RPMI8226 (cell line): ENCODE results near the gene LRRC74A.
"Not testable (repeated sequence)": the region's sequence is repeated elsewhere in the genome, so short reads cannot be mapped to it uniquely, and the experiment has no call there.

Experiments used
- DNase-seq: peaks from one replicate; pipeline ENCODE4 v3.0.0-alpha.2; 2015

The LRRC74A gene

DNA sequence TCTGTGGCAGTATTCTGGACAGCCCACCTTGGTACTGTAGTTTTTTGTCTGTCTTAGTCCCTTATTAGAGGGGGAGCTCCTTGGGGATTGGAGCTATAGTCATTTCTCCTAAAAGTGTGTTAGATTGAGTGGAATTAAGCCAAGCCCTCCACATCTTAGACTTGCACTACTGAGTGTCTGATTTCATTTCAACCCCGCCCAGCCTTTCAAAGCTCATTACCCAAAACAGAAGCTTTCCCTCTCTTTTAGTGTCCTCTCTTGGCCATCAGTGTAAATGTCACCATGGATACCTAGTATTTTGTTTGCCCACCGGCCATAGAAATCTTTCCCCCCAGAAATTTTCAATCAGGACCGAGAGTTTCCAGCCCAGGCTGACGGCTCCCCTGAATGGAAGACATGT lies 74.5 kb downstream of the LRRC74A start:
- DNase-seq: no peak

DNA sequence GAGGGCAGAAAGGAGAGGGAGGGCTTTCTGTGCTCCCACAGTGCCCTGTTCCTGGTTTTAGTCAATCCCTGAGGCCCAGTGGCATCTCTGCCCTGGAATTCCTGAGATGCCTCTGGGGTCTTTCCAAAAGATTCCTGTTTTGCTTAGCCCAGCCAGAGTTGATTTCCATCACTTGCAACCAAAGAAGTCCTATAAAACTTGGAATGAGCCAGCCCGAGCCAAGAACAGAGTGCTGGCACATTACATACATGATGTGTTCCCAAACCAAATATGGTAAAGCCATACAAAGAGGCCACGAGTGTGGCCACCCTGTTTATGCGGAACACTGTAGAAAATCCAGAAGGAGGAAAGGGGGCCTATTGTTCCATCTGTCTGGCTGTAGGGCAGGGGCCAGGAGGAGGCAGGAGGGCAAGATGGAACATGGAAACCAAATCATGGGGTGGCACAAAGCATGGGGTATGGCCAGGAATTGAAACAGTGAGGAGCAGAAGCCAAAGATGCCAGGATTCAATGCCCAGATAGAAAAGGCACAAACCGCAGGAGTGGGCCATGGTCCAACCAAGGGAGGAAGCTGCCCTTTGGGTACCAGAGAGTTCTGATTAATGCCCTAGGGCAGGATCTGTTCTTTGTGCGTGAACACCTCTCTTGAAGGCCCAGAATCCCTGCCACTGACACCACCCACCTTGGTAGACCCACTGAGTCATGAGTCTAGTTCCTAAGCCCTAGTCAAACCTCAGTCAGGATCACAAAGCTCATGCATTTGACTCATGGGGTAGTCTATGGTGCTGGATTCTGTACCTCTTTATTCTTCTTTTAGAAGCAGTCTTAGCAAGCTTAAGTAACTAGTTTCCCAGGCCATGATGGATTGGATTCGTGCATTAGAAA lies 75.2 kb downstream of the LRRC74A start:
- no peak for DNase-seq

DNA sequence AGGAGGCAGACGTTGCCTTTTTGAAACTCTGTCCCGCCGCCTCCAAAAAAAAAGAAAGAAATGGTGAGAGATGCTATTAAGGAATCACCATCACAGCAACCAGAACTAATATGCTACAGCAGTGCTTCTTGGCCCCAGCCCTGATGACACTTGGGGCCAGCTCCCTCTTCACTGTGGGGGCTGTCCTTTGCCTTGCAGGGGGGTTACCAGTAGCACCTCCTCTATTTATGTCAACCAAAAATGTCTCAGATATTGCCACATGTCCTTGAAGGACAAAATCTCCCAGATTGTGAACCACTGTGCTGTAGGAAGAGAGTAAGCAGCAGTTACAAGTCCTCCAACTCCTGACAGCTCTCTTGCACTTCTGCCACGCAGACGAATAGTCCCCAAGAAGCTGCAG lies 76.4 kb downstream of the LRRC74A start:
- DNase-seq: no peak

DNA sequence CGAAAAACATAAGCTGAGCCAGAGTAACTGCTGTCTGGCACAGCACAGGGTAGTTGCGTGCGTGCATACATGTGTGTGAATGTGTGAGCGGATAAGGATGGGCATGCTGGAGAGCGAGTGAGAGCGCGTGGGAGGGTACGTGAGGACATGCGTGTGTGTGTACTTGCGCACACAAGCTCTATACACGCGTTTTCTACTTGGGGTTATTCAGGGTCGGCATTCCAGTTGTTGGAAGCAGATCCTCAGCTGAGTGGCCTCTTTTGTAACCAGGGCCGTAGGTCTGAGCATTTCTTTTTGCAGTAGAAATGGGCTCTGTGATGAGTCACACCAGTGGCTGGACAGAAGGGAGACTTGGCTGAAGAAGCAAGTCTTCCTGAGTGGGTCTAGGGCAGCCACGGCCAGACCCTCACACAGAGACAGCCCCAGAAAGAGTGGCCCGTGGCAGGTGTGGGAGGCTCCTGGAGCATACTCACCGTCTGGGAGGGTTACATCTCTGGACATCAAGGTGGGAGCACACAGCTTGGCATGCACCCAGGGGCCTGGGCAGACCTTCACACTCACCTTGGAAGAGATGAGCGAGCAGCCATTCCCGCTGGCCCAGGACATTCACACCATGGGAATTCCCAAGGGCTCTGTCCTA lies 78.0 kb downstream of the LRRC74A start:
- DNase-seq: no peak

DNA sequence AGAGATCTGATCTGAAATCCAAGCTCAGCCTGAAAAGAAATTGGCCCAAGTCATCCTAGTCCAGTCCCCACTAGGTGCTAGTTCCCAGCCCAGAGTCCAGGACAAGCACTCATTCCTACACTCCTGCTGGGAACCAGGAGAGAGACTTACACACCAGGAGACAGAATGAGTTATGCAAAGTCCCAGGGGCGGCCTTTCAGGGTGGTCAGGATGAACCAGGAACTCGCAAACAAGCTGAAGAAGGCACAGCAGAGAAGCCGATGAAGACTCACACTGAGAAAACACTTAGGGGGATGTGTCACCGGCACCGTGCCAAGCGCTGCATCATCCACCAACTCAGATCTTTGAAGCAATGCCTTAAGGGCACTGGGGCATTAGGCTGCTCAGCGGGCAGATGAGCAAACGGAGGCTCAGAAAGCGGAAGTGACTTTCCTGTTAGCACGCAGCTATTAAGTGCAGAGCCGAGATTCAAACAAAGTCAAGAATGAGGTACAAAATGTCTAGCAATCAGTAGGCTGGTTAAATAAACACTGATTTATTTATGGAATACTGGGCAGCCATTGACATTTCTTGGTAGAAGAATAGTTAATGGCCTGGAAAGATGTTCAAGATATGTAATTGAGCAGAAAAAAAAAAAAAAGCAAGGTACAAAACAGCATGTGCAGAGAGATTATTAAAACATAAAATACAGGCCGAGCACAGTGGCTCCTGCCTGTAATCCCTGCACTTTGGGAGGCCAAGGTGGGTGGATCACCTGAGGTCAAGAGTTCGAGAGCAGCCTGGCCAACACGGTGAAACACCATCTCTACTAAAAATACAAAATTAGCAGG lies 78.7 kb downstream of the LRRC74A start:
- peak; percentile 93 for DNase-seq

DNA sequence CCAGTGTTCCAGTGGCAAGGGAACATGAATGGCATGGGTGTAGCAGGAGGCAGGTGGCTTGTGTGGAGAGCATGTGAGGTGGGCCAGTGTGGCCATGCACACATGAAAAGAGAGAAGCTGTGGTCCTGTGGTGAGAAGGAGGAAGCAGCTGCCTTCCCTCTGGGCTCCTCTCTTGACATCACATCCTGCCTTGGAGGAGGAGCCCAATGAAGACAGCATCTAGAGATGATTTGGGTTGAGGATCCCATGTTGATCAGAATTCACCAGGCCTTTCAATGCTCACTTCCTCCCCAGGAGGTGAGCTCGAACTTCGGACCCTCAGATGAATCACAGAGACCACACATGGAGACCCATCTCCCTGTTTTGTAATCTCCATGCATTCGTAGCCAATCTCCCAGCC lies 82.6 kb downstream of the LRRC74A start:
- peak; percentile 37 for DNase-seq

DNA sequence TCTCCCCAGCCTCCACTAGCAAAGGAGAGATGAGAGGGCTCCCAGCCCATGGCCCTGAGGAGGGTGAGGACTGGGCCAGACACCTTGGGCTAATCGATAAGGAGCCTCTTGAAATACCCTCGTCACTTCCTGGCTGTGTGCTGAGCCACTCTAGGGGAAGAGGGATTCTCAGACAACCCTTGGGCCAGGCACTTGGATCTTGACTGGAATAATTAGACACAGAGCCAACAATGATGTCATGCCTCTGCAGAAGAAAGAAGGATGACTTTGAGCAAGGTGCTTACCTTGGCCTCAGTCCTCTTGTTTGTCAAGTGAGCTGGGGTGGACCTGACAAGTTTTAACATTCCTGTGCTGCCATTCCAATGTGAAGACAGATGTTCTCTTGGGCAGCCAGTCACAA lies 83.1 kb downstream of the LRRC74A start:
- DNase-seq: no peak

DNA sequence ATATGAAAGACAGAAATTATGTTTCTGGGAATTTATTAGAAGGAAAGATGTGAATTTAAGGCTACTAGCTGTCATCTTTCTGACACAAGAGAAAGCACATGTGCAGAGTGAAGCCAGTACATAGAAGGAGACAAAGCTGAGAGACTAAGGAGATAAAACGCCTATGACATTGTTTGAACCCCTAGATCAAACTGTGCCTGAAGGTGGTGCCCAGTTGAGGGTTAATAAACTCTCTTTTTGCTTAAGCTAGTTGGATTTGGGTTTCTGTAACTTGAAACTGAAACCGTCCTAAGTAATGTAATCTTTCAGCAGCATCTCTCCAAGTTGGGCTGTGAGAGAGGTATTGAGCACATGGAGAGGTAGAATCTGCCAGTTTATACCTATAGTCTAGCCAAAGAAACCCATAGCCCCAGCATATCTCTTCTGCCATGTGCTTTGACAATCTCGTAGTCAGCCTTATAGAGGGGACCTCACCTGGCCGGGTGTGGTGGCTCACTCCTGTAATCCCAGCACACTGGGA lies 84.2 kb downstream of the LRRC74A start:
- peak; percentile 53 for DNase-seq

DNA sequence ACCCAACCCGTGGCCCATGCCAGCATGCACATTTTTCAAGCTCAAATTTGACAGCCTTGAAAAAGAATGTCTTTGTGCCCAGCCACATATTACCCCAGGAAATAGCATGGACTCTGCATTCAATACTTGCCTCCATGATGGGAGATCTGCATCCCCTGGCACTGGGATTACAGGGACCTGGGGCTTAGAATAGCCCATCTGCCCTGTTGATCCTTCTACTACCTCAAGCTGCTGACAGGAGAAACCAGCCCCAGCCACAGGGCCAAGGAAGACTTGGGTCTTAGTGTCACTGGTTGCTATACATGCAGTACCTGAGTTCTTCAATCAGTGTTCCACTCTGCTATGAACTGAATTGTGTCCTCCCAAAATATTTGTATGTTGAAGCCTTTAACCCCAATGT lies 85.3 kb downstream of the LRRC74A start:
- DNase-seq: no peak

DNA sequence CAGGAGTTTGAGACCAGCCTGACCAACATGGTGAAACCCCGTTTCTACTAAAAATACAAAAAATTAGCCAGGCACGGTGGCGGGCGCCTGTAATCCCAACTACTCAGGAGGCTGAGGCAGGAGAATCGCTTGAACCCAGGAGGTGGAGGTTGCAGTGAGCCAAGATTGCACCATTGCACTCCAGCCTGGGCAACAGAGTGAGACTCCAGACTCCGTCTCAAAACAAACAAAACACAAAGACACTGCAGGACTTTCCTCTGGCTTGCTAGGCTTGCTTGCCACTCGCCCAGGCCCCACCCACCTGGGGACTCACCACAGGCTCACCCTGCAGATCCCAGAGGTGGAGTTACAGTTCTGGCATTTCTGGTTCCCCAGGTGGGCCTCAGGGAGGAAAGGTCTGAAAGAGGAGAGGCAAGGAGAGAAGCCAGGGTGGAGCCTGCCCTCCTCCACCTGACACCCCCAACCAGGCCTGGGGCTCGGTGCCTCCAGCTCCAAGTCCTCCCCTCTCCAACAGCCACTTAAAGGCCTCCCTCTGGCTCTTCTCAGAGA lies 88.4 kb downstream of the LRRC74A start:
- not testable (repeated sequence) for DNase-seq

DNA sequence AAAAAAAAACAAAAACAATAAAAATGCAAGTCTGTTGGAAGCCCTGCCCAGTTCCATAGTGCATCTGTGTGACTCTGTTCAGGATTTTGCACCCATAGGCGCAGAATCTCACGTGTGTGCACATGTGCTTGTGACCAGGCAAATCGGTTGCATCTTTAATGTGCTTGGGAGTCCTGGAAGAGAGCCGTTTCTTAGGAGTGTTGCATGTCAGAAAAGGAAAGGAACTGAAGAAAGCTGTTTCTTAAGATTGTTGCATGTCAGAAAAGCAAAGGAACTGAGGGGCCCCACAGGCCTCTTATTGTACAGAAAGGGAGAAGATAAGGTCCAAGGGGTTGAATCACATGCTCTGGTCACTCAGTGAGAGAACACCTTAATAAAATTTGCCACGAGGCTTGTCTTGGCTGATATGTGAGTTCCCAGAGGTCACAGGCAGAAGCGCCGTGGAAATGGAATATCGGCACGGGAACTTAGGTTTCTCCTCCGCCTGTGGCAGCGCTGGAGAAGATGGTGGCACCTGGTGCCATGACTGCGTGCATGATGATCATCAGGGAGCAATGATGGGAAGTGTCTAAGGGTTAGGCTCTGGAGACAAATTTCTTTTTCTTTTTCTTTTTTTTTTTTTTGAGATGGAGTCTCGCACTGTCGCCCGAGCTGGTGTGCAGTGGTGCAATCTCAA lies 90.0 kb downstream of the LRRC74A start:
- no peak for DNase-seq

DNA sequence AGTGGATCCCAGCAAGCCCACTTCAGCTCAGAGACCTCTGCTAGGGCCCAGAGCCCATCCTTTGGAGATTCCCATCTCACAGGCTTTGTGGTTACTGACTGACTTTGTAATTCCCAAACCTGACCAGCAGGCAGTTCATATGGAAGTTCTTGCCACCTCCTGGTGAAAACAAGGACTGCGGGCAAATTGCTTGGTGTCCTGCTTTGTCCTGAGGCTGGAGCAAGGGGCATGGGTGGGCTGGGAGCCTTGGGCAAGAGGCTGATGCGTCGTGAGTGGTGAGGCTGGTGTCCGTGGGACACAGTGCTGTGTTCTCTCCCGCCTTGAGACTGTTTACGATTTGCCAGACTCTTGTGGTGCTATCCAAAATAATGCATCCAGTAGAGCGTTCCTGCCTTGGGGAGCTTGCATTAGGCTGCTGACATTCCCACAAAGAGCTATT lies 91.0 kb downstream of the LRRC74A start:
- no peak for DNase-seq

DNA sequence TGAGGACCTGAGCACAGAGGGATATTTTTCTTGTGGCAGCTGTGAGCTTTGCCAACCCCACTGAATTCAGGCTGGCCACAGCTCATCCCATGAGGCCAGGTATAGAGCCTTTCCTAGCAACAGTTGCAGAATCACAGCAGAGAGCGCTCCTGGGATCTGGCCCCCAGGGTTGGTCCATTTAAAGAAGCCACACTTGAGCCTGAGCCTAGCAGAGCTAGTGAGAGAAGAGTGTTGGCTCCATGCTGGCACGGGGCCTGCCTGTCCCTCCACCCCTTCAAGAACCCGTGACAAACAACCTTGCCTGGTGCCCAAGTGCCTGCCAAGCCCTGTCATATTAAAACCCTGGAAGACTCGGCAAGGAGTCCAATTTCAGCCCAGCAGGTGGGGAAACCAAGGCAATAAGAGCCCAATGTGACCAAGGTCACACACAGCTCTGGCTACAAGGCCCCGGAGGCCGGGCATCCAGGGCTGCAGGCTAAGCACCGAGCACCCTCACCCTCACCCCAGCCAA lies 91.6 kb downstream of the LRRC74A start:
- no peak for DNase-seq

DNA sequence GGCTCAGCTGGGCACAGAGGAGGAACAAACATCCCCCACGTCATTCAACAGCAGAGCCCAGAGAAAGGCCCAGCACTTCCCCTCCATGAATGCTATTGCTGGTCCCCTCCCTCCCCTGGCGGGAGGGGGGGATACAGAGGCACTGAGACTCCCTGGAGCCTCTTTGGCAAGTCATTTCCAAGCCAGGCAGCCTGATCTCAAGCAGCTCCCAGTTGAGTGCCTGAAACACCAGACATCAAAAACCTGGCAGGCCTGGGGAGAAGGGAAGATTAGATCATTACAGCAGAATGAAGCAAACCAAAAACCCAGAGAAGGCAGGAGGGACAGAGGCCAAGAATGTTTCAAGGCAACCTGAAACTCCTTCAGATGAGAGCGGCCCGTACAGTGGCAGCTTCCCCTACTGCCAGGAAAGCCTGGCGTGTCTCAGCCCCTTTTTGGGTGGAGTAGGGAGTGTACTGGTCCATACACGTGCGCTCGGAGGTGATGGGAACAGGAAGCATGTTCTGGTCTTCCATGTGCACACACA lies 92.1 kb downstream of the LRRC74A start:
- no peak for DNase-seq

DNA sequence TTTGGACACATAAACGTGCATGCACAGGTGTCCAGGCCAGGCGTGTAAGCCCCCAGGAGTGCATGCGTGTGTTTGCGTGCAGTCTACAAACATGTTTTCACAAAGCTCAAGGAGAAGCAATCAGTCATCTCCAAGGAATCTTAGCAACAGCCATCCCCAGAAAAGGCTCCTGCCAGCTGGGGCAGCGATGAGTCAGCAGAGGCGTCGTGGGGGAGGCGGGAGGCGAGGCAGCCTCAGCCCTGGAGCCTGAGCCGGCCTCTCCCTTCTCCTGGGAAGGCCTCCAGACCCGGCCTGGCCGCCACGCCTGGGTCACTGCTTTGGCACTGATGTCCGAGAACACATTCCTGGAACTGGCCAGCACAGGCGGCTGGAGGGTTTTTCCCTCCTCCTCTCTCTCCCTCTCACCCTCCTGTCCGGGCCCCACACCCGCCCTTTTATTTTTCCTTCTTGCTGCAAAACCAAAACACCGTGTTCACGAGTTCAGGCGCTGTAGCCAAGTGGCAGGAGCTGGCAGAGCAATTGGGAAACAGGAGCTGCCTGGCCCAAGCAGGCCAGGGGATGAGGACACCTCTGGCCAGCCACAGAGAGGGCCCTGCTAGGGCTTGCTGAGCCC lies 92.7 kb downstream of the LRRC74A start:
- DNase-seq: no peak
